Activated CD8-positive, alpha-beta memory T cell treated with anti-CD3 and anti-CD28 coated beads, Interleukin-2, amount 50 U/mL, for 1 hour (primary cell): ENCODE results near the gene CCBE1.
"Not testable (repeated sequence)": the region's sequence is repeated elsewhere in the genome, so short reads cannot be mapped to it uniquely, and the experiment has no call there.

Experiments used
- DNase-seq: peaks from one replicate; pipeline ENCODE4 v3.0.0-alpha.2; 2020; ENCODE audit errors: extremely low read depth

Gene CCBE1

GRCh38 chr18:59656373-59656887 is 40.8 kb downstream of the CCBE1 start:
- no peak for DNase-seq

GRCh38 chr18:59655676-59656075 is 41.5 kb downstream of the CCBE1 start:
- no peak for DNase-seq

GRCh38 chr18:59651071-59651470 is 46.2 kb downstream of the CCBE1 start:
- DNase-seq = no peak

- DNase-seq = no peak
These were observed 46.9 kb downstream of the CCBE1 start for GRCh38 chr18:59650266-59650820.

- DNase-seq = no peak
These were observed 47.6 kb downstream of the CCBE1 start for GRCh38 chr18:59649591-59649990.

- DNase-seq = not testable (repeated sequence)
These were observed 48.8 kb downstream of the CCBE1 start for GRCh38 chr18:59648469-59648868.

- DNase-seq = no peak
These were observed 50.3 kb downstream of the CCBE1 start for GRCh38 chr18:59646963-59647307.

- no peak for DNase-seq
These were observed 50.8 kb downstream of the CCBE1 start for GRCh38 chr18:59646228-59646962.

- DNase-seq = no peak
These were observed 53.5 kb downstream of the CCBE1 start for GRCh38 chr18:59643740-59644139.

GRCh38 chr18:59640721-59641120 is 56.5 kb downstream of the CCBE1 start:
- DNase-seq = no peak

- DNase-seq = no peak
These were observed 57.4 kb downstream of the CCBE1 start for GRCh38 chr18:59639821-59640220.

- no peak for DNase-seq
These were observed 58.1 kb downstream of the CCBE1 start for GRCh38 chr18:59639136-59639535.

- no peak for DNase-seq
These were observed 63.2 kb downstream of the CCBE1 start for GRCh38 chr18:59633961-59634485.

GRCh38 chr18:59633317-59633716 is 63.9 kb downstream of the CCBE1 start:
- no peak for DNase-seq

- no peak for DNase-seq
These were observed 65.5 kb downstream of the CCBE1 start for GRCh38 chr18:59631583-59632181.

- no peak for DNase-seq
These were observed 67.3 kb downstream of the CCBE1 start for GRCh38 chr18:59629894-59630293.

- no peak for DNase-seq
These were observed 68.2 kb downstream of the CCBE1 start for GRCh38 chr18:59628995-59629394.

- DNase-seq = no peak
These were observed 69.8 kb downstream of the CCBE1 start for GRCh38 chr18:59627414-59627813.

- no peak for DNase-seq
These were observed 72.9 kb downstream of the CCBE1 start for GRCh38 chr18:59624369-59624765.

GRCh38 chr18:59623456-59624368 is 73.5 kb downstream of the CCBE1 start:
- no peak for DNase-seq

- DNase-seq = no peak
These were observed 76.2 kb downstream of the CCBE1 start for GRCh38 chr18:59621027-59621426.

- DNase-seq = no peak
These were observed 76.8 kb downstream of the CCBE1 start for GRCh38 chr18:59620381-59620780.
